ENCODE measurements around the gene MYO3A. TPM values are rescaled to one million over a fixed set of nuclear protein-coding genes. Genes with fewer than 3 reads are reported as not detected.

MYO3A gene
- total and polyA plus RNA-seq, 5 donors: 0.11 TPM; not detected in 4

DNA sequence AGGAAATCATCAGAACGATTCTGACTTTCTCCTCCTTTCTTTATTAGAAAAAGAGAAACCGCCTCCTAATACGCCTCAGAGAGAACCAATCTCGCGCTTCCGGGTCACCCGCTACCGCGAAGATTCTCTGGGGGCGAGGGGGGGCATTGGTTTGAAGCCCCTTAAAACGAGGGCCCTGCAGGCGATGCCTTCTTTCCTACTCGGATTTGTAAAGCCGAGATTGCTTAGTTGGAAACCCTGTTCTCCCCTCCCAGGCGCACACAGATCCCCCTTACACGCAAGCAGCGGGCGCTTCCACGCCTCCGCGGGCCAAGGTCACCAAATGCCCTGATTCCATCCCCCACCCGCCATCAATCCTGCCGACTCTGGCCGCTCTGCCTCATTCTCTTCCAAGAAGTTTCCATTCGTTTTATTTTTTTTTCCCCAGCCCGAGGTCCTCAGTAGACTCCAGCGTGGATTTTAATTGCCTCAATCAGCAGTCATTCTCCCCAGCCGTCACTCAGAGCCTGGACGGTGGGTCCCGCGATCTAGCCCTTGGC is 281.4 kb downstream of the MYO3A start:
- no peak for DNase-seq
- Histone ChIP-seq H3K4me3 (ENCODE audit: low read length) (no peak overlapping the region), H3K4me1 (ENCODE audit: control insufficient read depth, insufficient read depth, low read length) (no peaks in the 10 kb centered on the region), H3K9me3 (ENCODE audit: control insufficient read depth, low read length) (no peaks in the 10 kb centered on the region), H3K27ac (ENCODE audit: low read length) (no peak overlapping the region), H3K27me3 (ENCODE audit: control insufficient read depth, insufficient read depth) (no peaks in the 10 kb centered on the region)
- intact Hi-C loops (cut with DNase I): no loop called here
- ATAC-seq: no peak
- 2% methylated on average over 31 of the region's 31 CpGs for WGBS

DNA sequence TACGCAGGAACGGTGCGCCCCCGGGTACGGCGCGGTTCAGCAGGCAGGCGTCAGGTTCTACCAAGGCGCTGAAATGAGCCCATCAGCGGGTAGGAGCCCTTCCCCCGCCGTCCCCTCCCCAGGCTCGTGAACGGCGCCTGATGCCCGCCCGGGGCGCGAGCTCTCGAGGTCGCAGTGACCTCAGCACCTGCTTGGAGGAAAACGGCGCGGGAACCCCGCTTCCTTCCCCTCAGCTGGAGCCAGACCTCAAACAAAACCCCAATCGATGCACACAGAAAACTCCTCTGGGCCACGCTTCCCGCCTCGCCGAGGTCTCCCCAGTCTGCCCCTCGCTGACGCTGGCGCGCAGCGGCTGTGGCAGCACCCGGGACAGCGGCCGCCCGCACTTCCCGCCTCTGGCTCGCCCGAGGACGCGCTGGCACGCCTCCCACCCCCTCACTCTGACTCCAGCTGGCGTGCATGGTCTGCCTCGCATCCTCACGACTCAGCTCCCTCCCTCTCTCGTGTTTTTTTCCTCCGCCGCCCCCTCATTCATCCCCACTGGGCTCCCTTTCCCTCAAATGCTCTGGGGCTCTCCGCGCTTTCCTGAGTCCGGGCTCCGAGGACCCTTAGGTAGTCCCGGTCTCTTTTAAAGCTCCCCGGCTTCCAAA is 282.0 kb downstream of the MYO3A start:
- H3K27me3 ChIP-seq (ENCODE audit: control insufficient read depth, insufficient read depth): no peaks in the 10 kb centered on the region
- intact Hi-C loops (cut with DNase I): no loop called here

DNA sequence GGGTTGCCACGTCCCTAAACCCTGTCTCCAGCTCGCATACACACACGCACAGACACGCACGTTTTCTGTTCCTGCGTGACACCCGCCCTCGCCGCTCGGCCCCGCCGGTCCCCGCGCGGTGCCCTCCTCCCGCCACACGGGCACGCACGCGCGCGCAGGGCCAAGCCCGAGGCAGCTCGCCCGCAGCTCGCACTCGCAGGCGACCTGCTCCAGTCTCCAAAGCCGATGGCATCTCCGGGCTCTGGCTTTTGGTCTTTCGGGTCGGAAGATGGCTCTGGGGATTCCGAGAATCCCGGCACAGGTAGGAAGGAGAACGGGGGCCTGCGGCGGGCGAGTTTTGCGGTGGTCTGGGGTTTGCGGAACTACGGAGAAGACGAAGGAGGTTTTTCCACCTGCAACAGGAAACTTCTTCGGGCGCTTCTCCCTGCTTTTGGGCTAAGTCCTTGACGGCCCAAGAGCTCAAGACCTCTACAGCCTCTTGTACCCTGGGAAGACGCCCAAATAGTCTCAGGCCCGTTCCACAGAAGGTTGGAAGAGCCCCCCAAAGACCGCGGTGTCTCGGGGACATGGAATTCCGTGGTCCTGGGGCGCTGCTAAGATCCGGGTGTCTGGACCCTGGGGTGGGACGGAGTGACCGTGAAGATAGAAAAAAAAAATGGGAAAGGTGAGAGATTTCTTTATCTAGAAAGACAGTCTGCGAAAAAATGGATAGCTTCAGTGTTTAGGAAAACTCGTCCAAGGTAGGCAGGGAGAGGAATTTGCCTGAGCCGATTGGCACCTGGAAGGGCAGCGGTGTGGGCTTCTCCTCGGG is 282.8 kb downstream of the MYO3A start, which contains the start of gene GAD2:
Gene GAD2 (plus strand): TSS at position 190 of the 811 bp plus-strand sequence. CDS start 36 bp downstream, at position 226.
- ATAC-seq: no peak
- 2% methylated on average over 60 of the region's 60 CpGs for WGBS

More for the DNA sequence above, 282.0 kb downstream of the MYO3A start:
- H3K27ac ChIP-seq (ENCODE audit: low read length): no peak overlapping the region
- no peak overlapping the region for H3K4me3 ChIP-seq (ENCODE audit: low read length)
- DNase-seq (peak; percentile 33 to 69 (median 63)), ATAC-seq (peak; percentile 52 to 76)
- H3K4me1 ChIP-seq (ENCODE audit: control insufficient read depth, insufficient read depth, low read length): no peaks in the 10 kb centered on the region
- H3K9me3 ChIP-seq (ENCODE audit: control insufficient read depth, low read length): no peaks in the 10 kb centered on the region
- 1% methylated on average over 57 of the region's 57 CpGs for WGBS

DNA sequence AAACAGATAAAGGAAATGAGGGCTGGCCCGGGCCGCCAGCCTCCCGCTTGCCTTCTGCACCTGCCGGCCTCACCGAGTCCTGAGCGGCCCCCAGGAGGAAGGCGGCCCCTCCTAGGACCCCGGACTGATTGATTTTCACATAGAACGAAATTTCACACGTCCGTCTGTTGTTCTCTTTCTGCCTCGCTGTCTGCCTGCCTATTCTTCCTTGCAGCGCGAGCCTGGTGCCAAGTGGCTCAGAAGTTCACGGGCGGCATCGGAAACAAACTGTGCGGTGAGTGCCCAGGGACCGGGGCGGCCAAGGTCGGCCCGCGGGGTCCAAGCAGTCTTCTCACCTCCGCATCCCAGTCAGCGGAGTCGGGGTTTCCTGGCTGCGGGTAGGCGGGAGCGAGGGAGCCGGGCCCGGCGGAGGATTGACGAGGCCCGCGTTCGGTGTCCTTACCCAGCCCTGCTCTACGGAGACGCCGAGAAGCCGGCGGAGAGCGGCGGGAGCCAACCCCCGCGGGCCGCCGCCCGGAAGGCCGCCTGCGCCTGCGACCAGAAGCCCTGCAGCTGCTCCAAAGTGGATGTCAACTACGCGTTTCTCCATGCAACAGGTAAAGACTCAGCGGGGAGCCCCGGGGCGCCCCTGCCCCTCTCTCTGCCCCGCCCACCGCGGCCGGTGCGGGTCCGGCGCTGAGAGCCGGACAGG is 283.5 kb downstream of the MYO3A start:
- WGBS: 1% methylated on average over 64 of the region's 64 CpGs
- H3K4me3 ChIP-seq (ENCODE audit: low read length): no peak overlapping the region
- ATAC-seq (no peak), DNase-seq (peak in 1 of 3 donors; percentile 25)
- no peaks in the 10 kb centered on the region for H3K4me1 ChIP-seq (ENCODE audit: control insufficient read depth, insufficient read depth, low read length)
- H3K9me3 ChIP-seq (ENCODE audit: control insufficient read depth, low read length): no peaks in the 10 kb centered on the region
- H3K27ac ChIP-seq (ENCODE audit: low read length): no peak overlapping the region
- H3K27me3 ChIP-seq (ENCODE audit: control insufficient read depth, insufficient read depth): no peaks in the 10 kb centered on the region
- intact Hi-C loops (cut with DNase I): no loop called here

More for the DNA sequence above, 282.8 kb downstream of the MYO3A start, which contains the start of gene GAD2:
- DNase-seq: no peak
- Histone ChIP-seq H3K27ac (ENCODE audit: low read length) (no peak within 1 kb of the TSS), H3K27me3 (ENCODE audit: control insufficient read depth, insufficient read depth) (no peaks in the 10 kb centered on the region), H3K9me3 (ENCODE audit: control insufficient read depth, low read length) (no peaks in the 10 kb centered on the region), H3K4me3 (ENCODE audit: low read length) (no peak within 1 kb of the TSS), H3K4me1 (ENCODE audit: control insufficient read depth, insufficient read depth, low read length) (no peaks in the 10 kb centered on the region)
- intact Hi-C loops (cut with DNase I): no loop called here

DNA sequence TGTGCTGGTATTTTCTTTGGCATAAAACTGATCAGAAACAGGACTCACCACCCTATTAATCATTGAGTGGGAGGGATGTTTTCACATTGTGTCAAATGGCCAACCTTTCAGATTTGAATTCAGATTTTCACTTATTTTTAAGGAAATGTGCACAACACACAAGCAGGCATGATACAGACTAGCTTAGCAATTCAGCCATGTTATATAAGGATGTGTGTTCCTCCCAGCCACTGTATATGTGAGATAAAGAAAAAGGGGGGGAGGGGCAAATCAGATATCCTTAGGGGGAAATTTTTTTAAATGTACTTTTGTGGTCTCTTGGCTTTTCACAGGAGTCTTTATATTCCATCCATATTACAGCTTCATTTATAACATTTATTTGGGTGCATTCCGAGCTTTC is 285.6 kb downstream of the MYO3A start:
- Histone ChIP-seq H3K4me3 (ENCODE audit: low read length) (no peak overlapping the region), H3K4me1 (ENCODE audit: control insufficient read depth, insufficient read depth, low read length) (no peaks in the 10 kb centered on the region), H3K27ac (ENCODE audit: low read length) (no peak overlapping the region), H3K9me3 (ENCODE audit: control insufficient read depth, low read length) (no peaks in the 10 kb centered on the region), H3K27me3 (ENCODE audit: control insufficient read depth, insufficient read depth) (no peaks in the 10 kb centered on the region)
- DNase-seq (no peak), ATAC-seq (no peak)
- WGBS: 42% methylated on average over 1 of the region's 1 CpG
- intact Hi-C loops (cut with DNase I): no loop called here

DNA sequence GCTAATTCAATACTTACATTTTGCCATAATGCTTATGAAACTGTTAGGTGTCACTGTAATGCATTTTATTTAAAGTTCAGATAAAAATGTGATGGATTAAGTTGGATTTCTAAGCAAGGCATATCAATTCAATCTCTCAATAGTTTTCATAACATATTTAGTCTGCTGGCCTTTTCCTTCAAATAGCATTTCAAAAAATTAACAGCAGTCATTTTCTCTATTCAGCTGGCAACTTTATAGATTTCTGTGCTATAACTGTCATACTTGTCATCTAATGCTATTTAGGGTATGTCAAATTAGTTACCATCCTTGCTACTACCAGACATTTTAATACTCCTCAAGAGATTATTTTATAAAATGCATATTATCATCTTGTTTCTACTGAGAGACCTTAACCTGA is 286.9 kb downstream of the MYO3A start:
- no peaks in the 10 kb centered on the region for H3K27me3 ChIP-seq (ENCODE audit: control insufficient read depth, insufficient read depth)
- intact Hi-C loops (cut with DNase I): no loop called here
- ATAC-seq: no peak

DNA sequence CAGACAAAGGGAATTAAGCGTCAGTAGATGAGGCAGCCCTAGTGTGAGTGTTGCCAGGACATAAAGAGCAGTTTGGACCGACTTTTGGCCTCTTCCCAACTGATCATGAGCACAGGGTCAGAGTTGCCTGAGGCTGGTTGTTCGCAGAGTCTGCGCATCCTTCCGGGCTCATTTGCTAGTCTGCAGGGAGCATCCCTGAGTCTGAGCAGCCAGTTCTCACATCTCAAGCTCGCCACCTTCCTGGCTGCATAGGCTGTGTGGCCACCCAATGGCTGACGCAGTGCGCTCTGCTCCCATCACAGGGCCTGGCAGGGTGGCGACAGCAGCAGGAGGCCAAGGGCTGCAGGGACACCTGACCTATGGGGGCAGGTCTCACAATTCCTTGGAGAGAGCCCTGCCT is 287.5 kb downstream of the MYO3A start:
- no peaks in the 10 kb centered on the region for H3K9me3 ChIP-seq (ENCODE audit: control insufficient read depth, low read length)
- ATAC-seq (no peak), DNase-seq (no peak)
- no peak overlapping the region for H3K4me3 ChIP-seq (ENCODE audit: low read length)
- intact Hi-C loops (cut with DNase I): no loop called here
- no peak overlapping the region for H3K27ac ChIP-seq (ENCODE audit: low read length)
- no peaks in the 10 kb centered on the region for H3K27me3 ChIP-seq (ENCODE audit: control insufficient read depth, insufficient read depth)
- H3K4me1 ChIP-seq (ENCODE audit: control insufficient read depth, insufficient read depth, low read length): no peaks in the 10 kb centered on the region
- 18% methylated on average over 9 of the region's 9 CpGs for WGBS

More for the DNA sequence above, 286.9 kb downstream of the MYO3A start:
- H3K4me1 ChIP-seq (ENCODE audit: control insufficient read depth, insufficient read depth, low read length): no peaks in the 10 kb centered on the region
- no peak for DNase-seq
- no peak overlapping the region for H3K27ac ChIP-seq (ENCODE audit: low read length)
- no peak overlapping the region for H3K4me3 ChIP-seq (ENCODE audit: low read length)
- no peaks in the 10 kb centered on the region for H3K9me3 ChIP-seq (ENCODE audit: control insufficient read depth, low read length)

DNA sequence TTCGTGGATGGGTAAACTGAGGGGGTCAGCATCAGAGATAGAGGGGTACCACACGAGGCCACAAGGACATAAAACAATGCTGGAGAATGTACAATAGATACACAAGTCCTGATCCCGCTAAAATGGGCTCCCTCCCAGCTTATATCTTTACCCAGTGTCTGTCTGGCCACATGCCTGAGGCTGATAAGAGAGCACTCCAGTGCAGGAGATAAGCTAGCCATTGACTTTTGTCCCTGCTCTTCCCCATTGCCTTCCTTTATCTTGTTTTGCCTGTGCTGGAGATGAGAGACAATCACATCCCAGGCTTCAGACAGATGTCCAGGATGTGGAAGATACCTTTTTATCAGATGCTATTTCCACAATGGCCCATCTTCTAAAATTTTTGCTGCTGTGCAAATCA is 288.5 kb downstream of the MYO3A start:
- intact Hi-C loops (cut with DNase I): no loop called here
- DNase-seq (no peak), ATAC-seq (no peak)
- H3K4me1 ChIP-seq (ENCODE audit: control insufficient read depth, insufficient read depth, low read length): no peaks in the 10 kb centered on the region
- H3K27me3 ChIP-seq (ENCODE audit: control insufficient read depth, insufficient read depth): no peaks in the 10 kb centered on the region
- H3K27ac ChIP-seq (ENCODE audit: low read length): no peak overlapping the region
- no peak overlapping the region for H3K4me3 ChIP-seq (ENCODE audit: low read length)
- no peaks in the 10 kb centered on the region for H3K9me3 ChIP-seq (ENCODE audit: control insufficient read depth, low read length)
- WGBS: 9% methylated on average over 3 of the region's 3 CpGs

DNA sequence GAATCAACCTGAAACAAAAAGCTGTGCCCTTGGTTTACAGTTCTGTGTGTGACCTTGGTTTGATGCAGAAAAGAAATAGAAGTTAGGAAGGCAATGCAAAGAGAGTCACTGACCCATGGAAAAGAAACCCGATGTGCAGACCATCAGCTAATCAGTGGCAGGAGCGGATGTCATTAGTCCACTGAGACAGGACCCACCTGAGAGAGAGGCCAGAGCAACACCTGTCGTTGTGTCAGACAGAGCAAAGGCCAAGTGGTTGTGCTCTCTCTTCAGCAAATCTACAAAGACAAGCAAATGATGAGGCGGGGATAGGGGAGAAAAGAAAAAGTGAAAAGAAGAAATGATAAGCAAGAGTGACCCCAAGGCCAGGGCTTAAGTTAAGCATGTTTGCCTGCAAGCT is 291.3 kb downstream of the MYO3A start:
- no peak for DNase-seq
- intact Hi-C loops (cut with DNase I): no loop called here
- ATAC-seq: no peak
- 66% methylated on average over 4 of the region's 4 CpGs for WGBS
- Histone ChIP-seq H3K4me1 (ENCODE audit: control insufficient read depth, insufficient read depth, low read length) (no peaks in the 10 kb centered on the region), H3K27me3 (ENCODE audit: control insufficient read depth, insufficient read depth) (no peaks in the 10 kb centered on the region), H3K9me3 (ENCODE audit: control insufficient read depth, low read length) (no peaks in the 10 kb centered on the region), H3K27ac (ENCODE audit: low read length) (no peak overlapping the region), H3K4me3 (ENCODE audit: low read length) (no peak overlapping the region)

DNA sequence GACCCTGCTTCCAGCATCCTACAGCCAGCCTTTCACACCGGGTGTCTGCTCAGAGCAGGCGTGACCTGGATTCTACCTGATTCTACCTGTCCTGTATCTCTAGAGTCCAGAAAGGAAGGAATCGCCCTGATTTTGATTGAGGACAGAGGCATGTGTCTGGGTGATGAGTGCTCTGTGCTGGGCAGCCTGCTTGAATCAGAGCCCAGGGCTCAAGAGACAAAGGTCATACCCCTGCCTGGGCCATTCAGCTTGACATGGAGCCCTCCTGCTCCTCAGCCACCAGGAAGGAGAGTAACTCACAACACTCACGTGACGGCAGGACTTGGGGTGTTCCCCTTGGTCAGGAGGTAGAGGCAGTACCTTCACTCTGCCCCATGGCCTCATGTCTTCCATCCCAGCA is 293.8 kb downstream of the MYO3A start:
- WGBS: 81% methylated on average over 5 of the region's 5 CpGs
- H3K27me3 ChIP-seq (ENCODE audit: control insufficient read depth, insufficient read depth): no peaks in the 10 kb centered on the region
- intact Hi-C loops (cut with DNase I): no loop called here

DNA sequence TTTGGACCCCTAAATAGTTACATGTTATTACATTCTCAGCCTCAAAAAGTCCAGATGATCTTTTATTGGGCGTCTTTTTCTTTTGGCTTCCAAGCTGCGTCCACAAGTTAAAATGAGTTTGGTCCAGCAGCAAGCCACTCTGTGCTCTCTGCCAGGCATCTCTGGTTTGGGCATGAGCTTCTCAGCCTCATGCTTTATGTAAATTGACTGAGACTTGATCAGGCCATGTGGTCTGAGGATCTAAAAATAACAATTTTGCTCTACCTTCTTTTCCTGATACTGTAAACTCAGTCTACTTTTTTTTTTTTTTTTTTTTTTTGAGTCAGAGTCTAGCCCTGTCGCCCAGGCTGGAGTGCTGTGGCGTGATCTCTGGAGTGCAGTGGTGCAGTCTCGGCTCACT is 298.1 kb downstream of the MYO3A start:
- WGBS: 92% methylated on average over 5 of the region's 5 CpGs
- no peaks in the 10 kb centered on the region for H3K9me3 ChIP-seq (ENCODE audit: control insufficient read depth, low read length)
- H3K27ac ChIP-seq (ENCODE audit: low read length): no peak overlapping the region
- H3K4me1 ChIP-seq (ENCODE audit: control insufficient read depth, insufficient read depth, low read length): no peaks in the 10 kb centered on the region
- no peak for DNase-seq
- no peaks in the 10 kb centered on the region for H3K27me3 ChIP-seq (ENCODE audit: control insufficient read depth, insufficient read depth)
- intact Hi-C loops (cut with DNase I): no loop called here
- no peak for ATAC-seq
- no peak overlapping the region for H3K4me3 ChIP-seq (ENCODE audit: low read length)

More for the DNA sequence above, 293.8 kb downstream of the MYO3A start:
- no peaks in the 10 kb centered on the region for H3K9me3 ChIP-seq (ENCODE audit: control insufficient read depth, low read length)
- ATAC-seq: no peak
- no peak overlapping the region for H3K4me3 ChIP-seq (ENCODE audit: low read length)
- DNase-seq: no peak
- no peak overlapping the region for H3K27ac ChIP-seq (ENCODE audit: low read length)
- no peaks in the 10 kb centered on the region for H3K4me1 ChIP-seq (ENCODE audit: control insufficient read depth, insufficient read depth, low read length)

Measured in right cardiac atrium (tissue), 5 donors.